Keratinocyte (primary cell): ENCODE data around the gene CFHR4.

Source experiments
- EZH2 ChIP-seq: IDR thresholded peaks from one replicate; pipeline ENCODE4 v1.6.1; 2012; ENCODE audit warnings: inconsistent platforms, mild to moderate bottlenecking, low read length, moderate library complexity
- TF ChIP-seq, protein P1 (sequence below), 3 experiments: IDR thresholded peaks in 1 of 3; conservative IDR thresholded peaks in 1 of 3; optimal IDR thresholded peaks in 1 of 3; 2 replicates in 2 of 3; 3 replicates in 1 of 3; pipeline versions ENCODE3 to v1.5.1; 2011; ENCODE audit warnings: low read length in 3 of 3, mild to moderate bottlenecking in 3 of 3, moderate library complexity in 2 of 3, control low read depth in 1 of 3, inconsistent platforms in 1 of 3; ENCODE audit not compliant: insufficient read depth in 2 of 3; ENCODE audit errors: extremely low read depth in 1 of 3

DNA sequence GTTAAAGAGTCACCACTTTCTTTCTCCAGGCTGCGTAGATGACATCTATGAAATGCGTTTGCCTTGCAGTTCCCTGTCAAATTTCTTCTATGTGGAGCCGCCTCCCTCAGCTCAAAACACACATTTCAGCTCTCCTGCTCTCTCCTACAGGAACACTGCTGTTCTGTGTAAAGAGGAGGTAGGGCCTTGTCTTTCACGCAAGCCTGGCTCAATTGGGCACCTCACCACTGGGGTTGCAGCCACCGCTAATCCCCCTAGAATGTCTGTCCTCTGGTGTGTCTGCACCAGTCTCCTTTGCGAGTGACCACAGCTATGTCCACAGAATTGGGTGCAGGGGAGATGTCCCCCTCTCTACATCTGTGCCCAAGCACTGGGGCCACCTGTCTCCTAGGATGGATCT lies 31.8 kb upstream of the CFHR4 start:
- TF ChIP-seq, protein P1, sequence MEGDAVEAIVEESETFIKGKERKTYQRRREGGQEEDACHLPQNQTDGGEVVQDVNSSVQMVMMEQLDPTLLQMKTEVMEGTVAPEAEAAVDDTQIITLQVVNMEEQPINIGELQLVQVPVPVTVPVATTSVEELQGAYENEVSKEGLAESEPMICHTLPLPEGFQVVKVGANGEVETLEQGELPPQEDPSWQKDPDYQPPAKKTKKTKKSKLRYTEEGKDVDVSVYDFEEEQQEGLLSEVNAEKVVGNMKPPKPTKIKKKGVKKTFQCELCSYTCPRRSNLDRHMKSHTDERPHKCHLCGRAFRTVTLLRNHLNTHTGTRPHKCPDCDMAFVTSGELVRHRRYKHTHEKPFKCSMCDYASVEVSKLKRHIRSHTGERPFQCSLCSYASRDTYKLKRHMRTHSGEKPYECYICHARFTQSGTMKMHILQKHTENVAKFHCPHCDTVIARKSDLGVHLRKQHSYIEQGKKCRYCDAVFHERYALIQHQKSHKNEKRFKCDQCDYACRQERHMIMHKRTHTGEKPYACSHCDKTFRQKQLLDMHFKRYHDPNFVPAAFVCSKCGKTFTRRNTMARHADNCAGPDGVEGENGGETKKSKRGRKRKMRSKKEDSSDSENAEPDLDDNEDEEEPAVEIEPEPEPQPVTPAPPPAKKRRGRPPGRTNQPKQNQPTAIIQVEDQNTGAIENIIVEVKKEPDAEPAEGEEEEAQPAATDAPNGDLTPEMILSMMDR (optimal IDR thresholded peaks at IDR 0.05 in 1 of 3, IDR thresholded peaks at IDR 0.05 in 1 of 3, conservative IDR thresholded peaks at IDR 0.05 in 1 of 3; ENCODE audit: extremely low read depth in 1 of 3, insufficient read depth in 2 of 3, low read length in 3 of 3) = no peak
- TF ChIP-seq EZH2 = no peak
